Glomerular visceral epithelial cell (primary cell): ENCODE data around the gene RAPGEF3.
A peak's percentile ranks its signal among the peaks of the same experiment; 100 is the strongest.

Experiments used
- DNase-seq: peaks from one replicate; pipeline ENCODE4 v3.0.0-alpha.2; 2016; ENCODE audit errors: extremely low spot score

Gene RAPGEF3, protein sequence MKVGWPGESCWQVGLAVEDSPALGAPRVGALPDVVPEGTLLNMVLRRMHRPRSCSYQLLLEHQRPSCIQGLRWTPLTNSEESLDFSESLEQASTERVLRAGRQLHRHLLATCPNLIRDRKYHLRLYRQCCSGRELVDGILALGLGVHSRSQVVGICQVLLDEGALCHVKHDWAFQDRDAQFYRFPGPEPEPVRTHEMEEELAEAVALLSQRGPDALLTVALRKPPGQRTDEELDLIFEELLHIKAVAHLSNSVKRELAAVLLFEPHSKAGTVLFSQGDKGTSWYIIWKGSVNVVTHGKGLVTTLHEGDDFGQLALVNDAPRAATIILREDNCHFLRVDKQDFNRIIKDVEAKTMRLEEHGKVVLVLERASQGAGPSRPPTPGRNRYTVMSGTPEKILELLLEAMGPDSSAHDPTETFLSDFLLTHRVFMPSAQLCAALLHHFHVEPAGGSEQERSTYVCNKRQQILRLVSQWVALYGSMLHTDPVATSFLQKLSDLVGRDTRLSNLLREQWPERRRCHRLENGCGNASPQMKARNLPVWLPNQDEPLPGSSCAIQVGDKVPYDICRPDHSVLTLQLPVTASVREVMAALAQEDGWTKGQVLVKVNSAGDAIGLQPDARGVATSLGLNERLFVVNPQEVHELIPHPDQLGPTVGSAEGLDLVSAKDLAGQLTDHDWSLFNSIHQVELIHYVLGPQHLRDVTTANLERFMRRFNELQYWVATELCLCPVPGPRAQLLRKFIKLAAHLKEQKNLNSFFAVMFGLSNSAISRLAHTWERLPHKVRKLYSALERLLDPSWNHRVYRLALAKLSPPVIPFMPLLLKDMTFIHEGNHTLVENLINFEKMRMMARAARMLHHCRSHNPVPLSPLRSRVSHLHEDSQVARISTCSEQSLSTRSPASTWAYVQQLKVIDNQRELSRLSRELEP

GRCh38 chr12:47758834-47759690 lies at the start of gene RAPGEF3:
RAPGEF3 (minus strand) TSS chr12:47758880; CDS start chr12:47758556, 324 bp downstream.
- DNase-seq: peak; percentile 93

- no peak for DNase-seq
Observed at GRCh38 chr12:47808050-47808449, 49.4 kb upstream of the RAPGEF3 start.

GRCh38 chr12:47807338-47807737 lies 48.7 kb upstream of the RAPGEF3 start:
- DNase-seq: no peak

- no peak for DNase-seq
Observed at GRCh38 chr12:47805417-47805816, 46.7 kb upstream of the RAPGEF3 start.

- no peak for DNase-seq
Observed at GRCh38 chr12:47804171-47804570, 45.5 kb upstream of the RAPGEF3 start.

DNA sequence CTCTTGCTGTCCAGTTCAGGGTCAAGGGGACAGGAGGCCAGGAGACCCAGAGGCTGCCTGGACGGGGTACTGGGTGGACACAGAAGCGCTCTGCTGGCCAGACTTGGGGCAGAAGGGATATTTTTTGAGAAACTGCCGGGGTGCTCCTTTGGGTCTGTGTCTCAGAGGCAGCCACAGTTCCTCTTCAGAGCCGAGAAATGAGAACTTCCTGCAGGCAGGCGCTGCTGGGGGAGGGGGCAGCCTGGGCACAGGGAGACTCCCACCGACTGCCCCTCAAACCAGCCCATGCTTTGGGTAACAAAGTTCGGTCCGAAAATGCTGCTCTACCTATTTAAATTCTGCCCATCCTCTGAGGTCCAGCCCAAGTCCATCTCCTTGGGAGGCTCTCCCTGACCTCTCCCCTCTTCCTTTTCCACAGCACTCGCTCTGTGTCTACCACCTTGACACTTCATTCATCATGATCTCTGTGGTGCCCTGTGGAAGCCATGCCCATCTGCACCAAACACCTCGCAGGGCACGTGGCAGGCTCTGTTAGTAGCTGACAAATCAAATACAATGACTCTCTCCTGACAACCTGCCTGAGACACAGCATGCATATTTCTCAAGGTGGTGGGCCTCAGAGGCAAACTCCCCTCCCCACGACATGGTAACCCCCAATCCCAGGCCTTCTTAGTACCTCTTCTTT lies 44.7 kb upstream of the RAPGEF3 start:
- DNase-seq: no peak

DNA sequence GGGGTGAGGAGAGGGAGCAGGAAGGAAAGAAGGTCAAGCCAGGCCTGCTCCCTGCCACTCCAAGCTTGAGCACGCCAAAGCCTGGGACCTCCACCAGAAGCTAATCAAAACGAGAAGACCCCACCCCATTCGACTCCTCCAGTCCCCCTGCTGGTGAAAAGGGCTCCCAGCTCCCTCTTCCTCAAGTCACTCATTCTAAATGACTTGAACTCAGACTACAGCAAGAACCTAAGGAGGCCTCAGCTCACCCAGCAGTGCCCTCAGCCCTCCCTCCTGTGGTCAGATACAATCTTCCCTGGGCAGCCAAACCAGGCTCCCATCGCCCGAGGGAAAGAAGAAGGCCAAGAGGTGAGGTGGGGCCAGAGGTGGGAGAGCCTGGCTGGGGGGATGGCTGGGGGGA lies 43.6 kb upstream of the RAPGEF3 start:
- DNase-seq: no peak

GRCh38 chr12:47801904-47802246 lies 43.2 kb upstream of the RAPGEF3 start:
- DNase-seq: no peak

DNA sequence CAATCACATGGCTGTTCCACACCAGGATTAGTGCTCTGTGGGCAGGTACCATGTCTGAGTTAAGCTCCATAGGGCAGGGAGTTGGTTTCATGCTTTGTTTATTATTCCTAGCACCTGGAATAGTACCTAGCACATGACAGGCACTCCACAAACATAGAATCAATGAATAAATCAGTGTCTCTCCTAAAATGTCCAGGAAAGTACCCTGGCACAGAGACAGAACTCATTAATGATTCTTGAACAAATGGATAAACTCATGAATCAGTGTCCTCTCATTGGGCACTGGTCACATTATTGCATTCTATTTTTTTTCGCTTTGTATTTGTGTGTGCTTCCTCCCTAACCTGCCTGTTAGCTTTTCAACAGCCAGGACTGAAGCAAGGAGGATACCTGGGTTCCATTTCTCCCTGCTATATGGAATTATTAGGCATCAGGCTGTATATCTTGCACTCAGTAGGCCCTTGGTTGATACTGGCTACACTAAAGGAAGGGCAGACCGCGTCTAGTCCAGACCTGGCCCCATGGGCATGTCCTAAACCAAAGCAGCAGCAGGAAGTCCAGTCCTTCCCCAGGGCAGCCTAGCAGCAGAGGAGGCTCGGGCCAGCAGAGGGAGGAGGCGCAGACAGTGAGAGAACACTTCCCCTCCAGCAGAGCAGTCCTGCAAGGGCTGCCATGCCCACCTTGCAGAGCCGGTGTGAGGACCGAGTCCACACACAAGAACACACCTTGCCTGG lies 42.7 kb upstream of the RAPGEF3 start:
- DNase-seq: no peak

GRCh38 chr12:47800582-47800981 lies 41.9 kb upstream of the RAPGEF3 start:
- no peak for DNase-seq

DNA sequence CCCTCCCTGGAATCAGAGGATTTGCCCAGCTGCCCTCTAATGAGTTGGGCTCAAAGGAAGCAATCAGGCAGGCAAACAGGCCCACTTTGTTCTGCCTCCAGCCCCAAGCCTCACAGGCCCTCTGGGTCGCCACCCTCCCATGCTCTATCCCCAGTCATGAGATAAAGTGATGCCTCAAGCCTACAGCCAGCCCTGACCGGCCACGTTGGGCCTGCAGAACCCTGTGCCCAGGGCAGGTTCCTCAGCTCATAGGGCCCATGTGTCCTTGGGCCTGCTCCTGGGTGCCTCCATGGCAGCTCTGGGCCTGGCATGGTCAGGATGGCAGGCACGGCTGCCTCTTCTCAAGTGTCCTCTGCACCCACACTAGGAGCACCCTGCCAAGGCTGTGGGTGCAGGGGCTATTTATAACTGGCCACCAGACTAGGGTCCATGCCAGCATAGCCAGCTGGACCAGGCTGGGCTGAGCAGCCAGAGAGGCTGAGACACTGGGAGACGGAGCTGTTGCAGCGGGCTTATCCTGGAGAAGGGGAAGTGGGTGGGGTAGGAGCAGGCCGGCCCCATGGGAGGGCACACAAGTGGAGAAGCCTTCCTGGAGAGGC lies 40.8 kb upstream of the RAPGEF3 start:
- DNase-seq: no peak

DNA sequence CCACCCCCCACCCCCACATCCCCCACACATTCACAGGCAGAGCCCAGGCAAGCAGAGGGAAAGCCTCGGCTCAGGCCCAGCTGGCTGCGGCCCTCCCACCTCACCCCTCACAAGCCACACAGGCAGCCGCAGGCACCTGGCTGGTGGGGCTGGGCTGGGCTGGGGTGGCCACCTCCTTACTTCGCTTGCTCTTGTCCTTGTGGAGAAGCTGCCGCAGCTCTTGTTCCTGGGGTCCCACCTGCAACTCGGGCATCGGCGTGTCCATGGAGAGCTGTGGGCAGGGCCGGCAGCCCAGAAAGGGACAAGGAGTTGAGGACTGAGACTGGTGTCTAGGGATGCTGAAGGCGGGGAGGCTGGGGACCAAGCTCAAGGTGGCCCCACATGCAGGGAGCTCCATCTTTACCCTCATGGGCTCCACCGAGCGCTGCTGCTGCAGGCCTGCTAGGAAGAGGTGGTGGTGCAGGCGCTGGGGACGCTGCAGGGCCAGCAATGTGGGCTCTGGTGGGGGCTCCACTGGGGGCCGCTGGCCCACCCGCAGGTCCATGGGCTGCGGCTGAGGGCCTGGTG lies 39.8 kb upstream of the RAPGEF3 start:
- no peak for DNase-seq

GRCh38 chr12:47797441-47797840 lies 38.8 kb upstream of the RAPGEF3 start:
- DNase-seq: no peak

DNA sequence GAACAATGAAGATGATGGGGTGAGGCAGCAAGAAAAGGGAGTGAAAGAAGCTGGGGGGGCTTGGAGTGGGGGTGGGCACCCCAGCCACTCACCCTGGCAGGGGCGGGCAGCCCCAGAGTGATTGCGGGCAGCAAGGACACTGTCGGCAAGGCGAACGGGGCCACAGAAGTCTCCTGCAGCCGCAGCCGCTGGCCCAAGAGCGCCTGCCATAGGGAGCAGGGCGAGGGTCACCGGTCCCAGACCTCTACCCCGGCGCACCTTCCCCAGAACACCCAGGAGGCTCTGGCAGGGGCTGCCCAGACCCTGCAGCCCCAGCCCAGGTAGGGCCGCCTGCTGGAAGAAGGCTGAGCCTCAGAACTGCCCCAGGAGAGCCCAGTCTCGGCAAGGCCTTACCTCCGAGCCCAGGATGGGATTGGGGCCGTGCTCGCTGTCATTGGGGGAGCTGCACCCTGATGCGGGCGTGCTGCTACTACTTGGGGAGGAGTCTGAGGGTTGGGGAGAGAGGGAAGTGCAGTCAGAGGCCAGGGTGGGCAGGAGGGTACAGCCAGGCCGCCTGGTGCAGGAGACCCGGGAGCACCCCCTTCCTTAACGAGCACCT lies 37.2 kb upstream of the RAPGEF3 start:
- DNase-seq: no peak

- DNase-seq: no peak
Observed at GRCh38 chr12:47795121-47795813, 36.6 kb upstream of the RAPGEF3 start.

DNA sequence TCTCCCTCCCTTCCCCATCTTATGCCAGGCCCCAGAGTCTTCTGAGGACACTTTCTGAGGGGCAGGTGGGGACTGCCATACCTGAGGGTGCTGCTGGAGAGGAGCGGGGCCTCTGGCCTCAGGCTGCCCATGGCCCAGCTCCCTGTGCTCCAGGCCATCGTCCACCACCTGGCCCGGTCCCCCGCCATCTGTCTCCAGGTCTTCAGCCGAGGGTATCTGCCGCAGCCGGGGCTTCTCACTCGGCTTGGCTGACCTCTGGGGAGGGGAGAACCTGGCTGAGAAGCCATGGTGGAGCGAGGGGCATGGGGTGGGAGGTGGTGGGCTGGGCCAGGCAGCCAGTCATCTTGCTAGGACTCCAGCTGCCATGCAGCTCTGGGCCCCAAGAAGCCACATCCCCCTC lies 36.0 kb upstream of the RAPGEF3 start:
- no peak for DNase-seq

DNA sequence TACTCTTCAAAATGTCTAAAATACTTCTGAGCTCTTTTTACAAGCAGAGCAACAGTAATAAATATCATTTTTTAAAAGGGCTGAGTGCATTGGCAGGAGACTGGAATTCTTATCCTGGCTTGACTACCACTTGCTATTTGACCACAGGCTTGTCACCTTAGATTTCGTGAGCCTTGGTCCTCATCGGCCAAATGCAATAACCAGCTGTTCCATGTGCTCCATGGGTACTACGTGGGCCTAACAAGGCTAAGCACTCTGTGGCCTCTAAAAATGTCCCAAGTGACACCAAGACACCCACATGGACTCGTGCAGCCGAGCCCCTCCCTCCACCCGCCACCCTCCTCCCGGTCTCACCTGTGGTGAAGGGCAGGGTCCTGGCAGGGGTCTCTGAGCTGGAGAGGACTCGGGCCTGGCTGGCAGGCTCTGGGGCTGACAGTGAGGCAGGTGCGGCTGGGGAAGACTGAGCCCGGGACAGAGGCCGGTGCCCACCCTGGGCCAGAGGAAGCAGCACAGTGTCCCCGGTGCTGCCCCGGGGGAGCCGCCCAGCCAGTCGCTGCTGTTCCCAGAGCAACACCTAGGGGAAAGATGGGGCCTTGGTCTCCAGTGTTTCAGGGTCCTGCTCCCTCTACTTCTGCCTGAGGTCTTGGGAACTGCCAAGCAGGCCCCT lies 34.5 kb upstream of the RAPGEF3 start:
- no peak for DNase-seq

DNA sequence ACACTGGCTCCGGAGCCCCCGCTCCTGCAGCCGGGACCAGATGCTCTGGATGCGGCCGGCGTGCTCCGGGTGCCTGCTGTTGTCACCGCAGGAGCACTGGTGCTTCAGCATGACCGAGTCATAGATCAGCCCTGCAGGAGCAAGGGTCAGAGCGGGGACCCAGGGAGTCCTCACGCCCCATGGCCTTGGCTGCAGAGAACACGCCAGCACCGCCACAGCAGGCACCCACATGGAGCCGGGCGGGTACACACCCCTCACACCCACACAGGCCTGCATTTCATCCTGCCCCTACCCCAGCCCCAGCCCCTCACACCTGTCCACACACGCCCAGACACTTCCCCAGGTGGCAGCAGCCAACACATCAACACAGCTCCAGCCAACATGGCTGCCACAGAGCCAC lies 33.2 kb upstream of the RAPGEF3 start:
- DNase-seq: no peak
